HTR-8/SVneo (cell line): Measurements from ENCODE around the gene PLA2G2A.
"Not testable (repeated sequence)": the region's sequence is repeated elsewhere in the genome, so short reads cannot be mapped to it uniquely, and the experiment has no call there.

Experiments used
- DNase-seq: peaks from one replicate; pipeline ENCODE4 v3.0.0; 2011; ENCODE audit warnings: low spot score, mixed read lengths; ENCODE audit not compliant: insufficient read length
- FAIRE-seq: peaks from 2 replicates; lab custom pipeline; 2011; peaks lifted over from hg19 to GRCh38; lab: Jason Lieb, UNC

Gene PLA2G2A

GRCh38 chr1:19979494-19979977, at the start of gene PLA2G2A:
Gene PLA2G2A (minus strand): TSS chr1:19979618. CDS start chr1:19978773, 845 bp downstream.
- DNase-seq (no peak), FAIRE-seq (no peak)

GRCh38 chr1:20028726-20029125, 49.3 kb upstream of the PLA2G2A start:
- no peak for FAIRE-seq

GRCh38 chr1:20028125-20028524, 48.7 kb upstream of the PLA2G2A start:
- FAIRE-seq (no peak), DNase-seq (no peak)

More at GRCh38 chr1:20028726-20029125, 49.3 kb upstream of the PLA2G2A start:
- DNase-seq: no peak

- FAIRE-seq (no peak), DNase-seq (no peak)
Observed at GRCh38 chr1:20017741-20018140, 38.3 kb upstream of the PLA2G2A start.

GRCh38 chr1:20014153-20014552, 34.7 kb upstream of the PLA2G2A start:
- DNase-seq: no peak
- FAIRE-seq: no peak

- no peak for FAIRE-seq
- no peak for DNase-seq
Observed at GRCh38 chr1:20010016-20010415, 30.6 kb upstream of the PLA2G2A start.

- FAIRE-seq: no peak
- DNase-seq: no peak
Observed at GRCh38 chr1:20009212-20009611, 29.8 kb upstream of the PLA2G2A start.

- DNase-seq (no peak), FAIRE-seq (no peak)
Observed at GRCh38 chr1:20008391-20008841, 29.0 kb upstream of the PLA2G2A start.

GRCh38 chr1:19998823-19999222, 19.4 kb upstream of the PLA2G2A start:
- FAIRE-seq, DNase-seq: not testable (repeated sequence)

- no peak for DNase-seq
- no peak for FAIRE-seq
Observed at GRCh38 chr1:19990689-19991088, 11.3 kb upstream of the PLA2G2A start.

GRCh38 chr1:19990182-19990582, 10.8 kb upstream of the PLA2G2A start:
- FAIRE-seq, DNase-seq: not testable (repeated sequence)

- FAIRE-seq: no peak
- DNase-seq: no peak
Observed at GRCh38 chr1:19988267-19989006, 9.0 kb upstream of the PLA2G2A start.

GRCh38 chr1:19987719-19988118, 8.3 kb upstream of the PLA2G2A start:
- DNase-seq (no peak), FAIRE-seq (no peak)

- not testable (repeated sequence) for DNase-seq, FAIRE-seq
Observed at GRCh38 chr1:19984409-19985016, 5.1 kb upstream of the PLA2G2A start.

- DNase-seq: no peak
- no peak for FAIRE-seq
Observed at GRCh38 chr1:19981507-19982312, 2.3 kb upstream of the PLA2G2A start.

- DNase-seq: no peak
- no peak for FAIRE-seq
Observed at GRCh38 chr1:19981170-19981506, 1.7 kb upstream of the PLA2G2A start.

- FAIRE-seq (no peak), DNase-seq (no peak)
Observed at GRCh38 chr1:19980314-19980713, 896 bp upstream of the PLA2G2A start.

GRCh38 chr1:19978143-19978542, 1.3 kb downstream of the PLA2G2A start:
- FAIRE-seq (no peak), DNase-seq (no peak)

GRCh38 chr1:19976317-19977003, 3.0 kb downstream of the PLA2G2A start:
- no peak for DNase-seq
- FAIRE-seq: no peak
